ENCODE results near the gene TARM1. TPM values are rescaled to one million over a fixed set of nuclear protein-coding genes. Genes with fewer than 3 reads are reported as not detected.

Gene TARM1
- total RNA-seq, 1 donor from 2014 or later = not detected

DNA sequence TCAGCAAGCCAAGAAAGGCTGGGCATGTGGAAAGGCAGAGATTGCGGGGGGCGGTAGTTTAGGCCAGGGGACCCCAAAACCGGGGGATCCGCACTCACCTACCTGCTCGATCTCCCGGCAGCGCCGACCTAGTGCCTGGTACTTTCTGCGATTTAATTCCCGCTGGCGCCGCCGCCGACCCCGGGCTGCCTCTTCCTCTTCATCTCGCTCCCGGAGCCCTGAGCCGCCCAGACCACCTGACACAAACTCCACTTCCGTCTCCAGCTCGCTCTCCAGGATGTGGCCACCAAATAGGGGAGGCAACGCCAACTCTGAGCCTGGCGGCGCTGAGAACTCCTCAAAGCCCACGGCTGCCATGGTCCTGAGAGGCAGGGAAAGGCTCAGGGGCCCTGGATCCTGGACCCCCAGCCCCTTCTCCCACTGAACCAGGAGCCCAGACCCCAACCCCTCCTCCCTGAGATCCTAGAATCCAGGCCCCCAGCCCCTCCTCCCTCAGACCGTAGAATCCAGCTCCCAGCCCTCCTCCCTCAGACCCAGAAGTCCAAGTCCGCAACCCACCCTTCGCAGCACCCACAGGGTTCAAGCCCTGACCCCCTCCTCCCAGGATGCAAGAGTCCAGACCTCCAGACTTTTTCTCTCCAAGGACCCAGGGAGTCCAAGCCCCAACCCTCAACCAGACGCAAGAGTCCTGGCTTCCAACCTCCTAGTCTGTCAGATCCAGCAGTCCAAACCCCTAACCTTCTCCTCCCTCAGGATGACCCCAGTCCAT is 33.4 kb upstream of the TARM1 start:
- intact Hi-C loops (cut with DNase I) = no loop called here
- Histone ChIP-seq H3K4me1 (peaks cover 28% of the 10 kb centered on the region), H3K4me3 (peak overlapping the region; percentile 69 to 74), H3K9me3 (no peaks in the 10 kb centered on the region), H3K27ac (peak overlapping the region; percentile 87), H3K36me3 (peaks cover 0 to 28% of the 10 kb centered on the region in 2 donors), H3K27me3 (no peaks in the 10 kb centered on the region)
- TF ChIP-seq, protein P1, sequence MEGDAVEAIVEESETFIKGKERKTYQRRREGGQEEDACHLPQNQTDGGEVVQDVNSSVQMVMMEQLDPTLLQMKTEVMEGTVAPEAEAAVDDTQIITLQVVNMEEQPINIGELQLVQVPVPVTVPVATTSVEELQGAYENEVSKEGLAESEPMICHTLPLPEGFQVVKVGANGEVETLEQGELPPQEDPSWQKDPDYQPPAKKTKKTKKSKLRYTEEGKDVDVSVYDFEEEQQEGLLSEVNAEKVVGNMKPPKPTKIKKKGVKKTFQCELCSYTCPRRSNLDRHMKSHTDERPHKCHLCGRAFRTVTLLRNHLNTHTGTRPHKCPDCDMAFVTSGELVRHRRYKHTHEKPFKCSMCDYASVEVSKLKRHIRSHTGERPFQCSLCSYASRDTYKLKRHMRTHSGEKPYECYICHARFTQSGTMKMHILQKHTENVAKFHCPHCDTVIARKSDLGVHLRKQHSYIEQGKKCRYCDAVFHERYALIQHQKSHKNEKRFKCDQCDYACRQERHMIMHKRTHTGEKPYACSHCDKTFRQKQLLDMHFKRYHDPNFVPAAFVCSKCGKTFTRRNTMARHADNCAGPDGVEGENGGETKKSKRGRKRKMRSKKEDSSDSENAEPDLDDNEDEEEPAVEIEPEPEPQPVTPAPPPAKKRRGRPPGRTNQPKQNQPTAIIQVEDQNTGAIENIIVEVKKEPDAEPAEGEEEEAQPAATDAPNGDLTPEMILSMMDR (IDR thresholded peaks at IDR 0.05) = no peak
- TF ChIP-seq POLR2AphosphoS5 (IDR thresholded peaks at IDR 0.05; ENCODE audit: insufficient read depth in 1 of 2, low read depth in 1 of 2) (no peak), POLR2A (IDR thresholded peaks at IDR 0.05) (no peak)
- DNase-seq (ENCODE audit: extremely low spot score in 2 of 2) = no peak

DNA sequence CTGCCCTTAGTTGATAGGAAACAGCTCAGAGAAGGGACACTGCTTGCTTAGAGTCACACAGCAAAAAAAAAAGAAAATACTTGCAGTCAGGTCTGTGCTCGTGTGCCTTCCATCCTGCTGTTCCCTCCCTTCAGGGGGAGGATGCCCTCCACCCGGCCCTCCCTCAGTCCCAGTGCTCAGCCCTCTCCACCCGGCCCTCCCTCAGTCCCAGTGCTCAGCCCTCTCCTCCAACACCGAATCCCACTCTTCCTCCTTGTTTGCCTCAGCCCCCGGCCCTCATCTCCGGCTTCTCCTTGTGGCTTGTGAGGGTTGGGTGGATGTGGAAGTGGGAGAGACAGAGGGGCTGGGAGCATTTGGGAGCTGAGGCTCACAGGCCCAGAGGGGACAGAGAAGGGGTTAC is 28.5 kb upstream of the TARM1 start:
- no peaks in the 10 kb centered on the region for H3K9me3 ChIP-seq
- no peak overlapping the region for H3K4me3 ChIP-seq
- TF ChIP-seq POLR2A (IDR thresholded peaks at IDR 0.05) (no peak), POLR2AphosphoS5 (IDR thresholded peaks at IDR 0.05; ENCODE audit: insufficient read depth in 1 of 2, low read depth in 1 of 2) (no peak)
- TF ChIP-seq, protein P1 (IDR thresholded peaks at IDR 0.05) = no peak
- intact Hi-C loops (cut with DNase I) = no loop called here
- DNase-seq (ENCODE audit: extremely low spot score in 2 of 2) = no peak
- H3K27ac ChIP-seq = no peak overlapping the region
- H3K36me3 ChIP-seq = peaks cover 0 to 42% of the 10 kb centered on the region in 2 donors
- peaks cover 10% of the 10 kb centered on the region for H3K4me1 ChIP-seq
- H3K27me3 ChIP-seq = no peaks in the 10 kb centered on the region

DNA sequence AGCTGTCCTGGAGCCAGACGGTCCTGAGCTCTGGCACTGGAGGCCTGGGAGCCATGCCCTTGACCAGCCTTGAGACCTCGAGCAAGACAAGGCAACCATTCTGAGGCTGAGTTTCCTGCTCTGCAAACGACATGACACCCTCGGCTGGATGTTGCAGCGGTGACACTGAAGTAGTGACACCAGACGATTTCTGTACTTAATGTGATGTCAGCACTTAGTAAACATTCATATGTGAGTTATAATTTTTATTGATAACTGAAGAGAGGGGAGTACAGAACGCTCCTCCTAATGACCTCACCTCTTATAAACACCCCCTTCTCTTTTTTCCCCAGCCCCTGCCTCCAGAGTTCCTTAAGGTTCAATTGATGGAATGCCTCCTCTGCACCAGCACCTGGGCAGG is 27.3 kb upstream of the TARM1 start:
- Histone ChIP-seq H3K4me1 (peaks cover 10% of the 10 kb centered on the region), H3K36me3 (peaks cover 0 to 42% of the 10 kb centered on the region in 2 donors), H3K27me3 (no peaks in the 10 kb centered on the region), H3K4me3 (no peak overlapping the region), H3K27ac (no peak overlapping the region), H3K9me3 (no peaks in the 10 kb centered on the region)
- intact Hi-C loops (cut with DNase I) = no loop called here
- TF ChIP-seq, protein P1 (IDR thresholded peaks at IDR 0.05) = no peak
- no peak for TF ChIP-seq POLR2AphosphoS5 (IDR thresholded peaks at IDR 0.05; ENCODE audit: insufficient read depth in 1 of 2, low read depth in 1 of 2)
- TF ChIP-seq POLR2A (IDR thresholded peaks at IDR 0.05) = no peak
- no peak for DNase-seq (ENCODE audit: extremely low spot score in 2 of 2)

DNA sequence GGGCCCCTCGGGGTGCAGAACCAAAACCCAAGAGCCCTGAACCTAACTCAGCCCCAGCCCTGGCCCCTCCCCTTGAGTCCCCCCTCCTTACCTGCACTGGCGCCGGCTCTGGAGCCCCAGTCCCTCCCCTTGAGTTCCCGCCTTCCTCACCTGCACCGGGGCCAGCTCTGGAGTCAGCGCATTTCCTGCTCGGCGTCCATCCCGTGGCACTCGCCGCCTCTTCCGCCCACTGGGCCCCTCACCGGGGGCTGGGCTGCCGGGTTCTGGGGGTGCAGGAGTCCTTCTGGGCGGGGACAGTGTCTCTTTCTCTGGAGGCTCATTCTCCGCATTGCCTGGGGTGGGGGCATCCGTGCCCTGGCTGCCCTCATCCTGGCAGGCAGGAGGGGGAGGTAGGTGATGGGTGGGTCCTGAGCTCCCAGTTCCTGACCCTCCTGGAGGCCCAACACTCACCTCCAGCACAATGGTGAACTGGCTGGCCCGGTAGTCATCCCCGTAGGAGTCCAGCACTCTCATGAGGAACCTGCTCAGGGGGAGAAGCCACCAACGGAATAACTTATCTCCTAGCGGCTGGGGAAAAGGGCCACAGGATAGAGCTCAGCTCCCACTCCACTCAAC is 26.8 kb upstream of the TARM1 start:
- Histone ChIP-seq H3K4me3 (no peak overlapping the region), H3K27ac (no peak overlapping the region), H3K4me1 (peaks cover 15% of the 10 kb centered on the region), H3K27me3 (no peaks in the 10 kb centered on the region), H3K36me3 (peaks cover 0 to 42% of the 10 kb centered on the region in 2 donors), H3K9me3 (no peaks in the 10 kb centered on the region)
- intact Hi-C loops (cut with DNase I) = no loop called here
- DNase-seq (ENCODE audit: extremely low spot score in 2 of 2) = no peak
- TF ChIP-seq, protein P1 (IDR thresholded peaks at IDR 0.05) = no peak

DNA sequence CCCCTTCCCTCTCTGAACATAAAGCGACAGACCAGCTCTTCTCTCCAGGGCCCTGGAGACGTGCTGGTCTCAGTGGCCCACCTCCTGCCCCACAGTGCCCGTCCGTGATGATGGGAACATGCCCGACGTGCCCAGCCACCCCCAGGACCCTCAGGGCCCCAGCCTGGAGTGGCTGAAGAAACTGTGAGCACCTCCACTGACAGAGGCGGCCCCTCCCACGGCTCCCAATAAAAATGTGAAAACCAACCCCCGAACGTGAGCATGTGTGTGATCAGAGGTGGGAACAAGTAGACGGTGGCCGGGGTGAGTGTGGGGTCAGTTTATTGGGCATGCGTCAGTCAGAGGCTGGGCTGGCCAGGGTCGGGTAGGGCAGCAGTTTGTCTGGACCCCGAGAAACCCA is 25.6 kb upstream of the TARM1 start:
- Histone ChIP-seq H3K9me3 (no peaks in the 10 kb centered on the region), H3K36me3 (peaks cover 0 to 42% of the 10 kb centered on the region in 2 donors), H3K27me3 (no peaks in the 10 kb centered on the region), H3K4me3 (no peak overlapping the region), H3K4me1 (peaks cover 20% of the 10 kb centered on the region), H3K27ac (no peak overlapping the region)
- intact Hi-C loops (cut with DNase I) = no loop called here
- TF ChIP-seq, protein P1 (IDR thresholded peaks at IDR 0.05) = no peak
- TF ChIP-seq POLR2AphosphoS5 (IDR thresholded peaks at IDR 0.05; ENCODE audit: insufficient read depth in 1 of 2, low read depth in 1 of 2) (no peak), POLR2A (IDR thresholded peaks at IDR 0.05) (no peak)
- no peak for DNase-seq (ENCODE audit: extremely low spot score in 2 of 2)

All from vagina (tissue), 2 donors.